ENCODE measurements around the gene OR51B6. TPM values are rescaled to one million over a fixed set of nuclear protein-coding genes. Genes with fewer than 3 reads are reported as not detected.

Gene OR51B6
- total RNA-seq, 1 experiment from 2014 or later, result not detected

GRCh38 chr11:5394091-5394490, 42.8 kb downstream of the OR51B6 start:
- H3K4me3 ChIP-seq (ENCODE audit: low read depth in 2 of 2, low read length in 2 of 2), result no peak overlapping the region
- ChIA-PET CTCF (no interaction called here), POLR2A (no interaction called here)
- H3K9me3 ChIP-seq (ENCODE audit: control insufficient read depth, insufficient read depth, low read depth, low read length), result no peaks in the 10 kb centered on the region
- no TSS peak for BruUV-seq (replicated peaks)
- H3K27me3 ChIP-seq (ENCODE audit: control insufficient read depth, insufficient read depth, low read length), result no peaks in the 10 kb centered on the region
- ATAC-seq (no peak), DNase-seq (ENCODE audit: low read depth, low spot score) (no peak)
- no peaks in the 10 kb centered on the region for H3K4me1 ChIP-seq (ENCODE audit: control insufficient read depth, insufficient read depth, low read length)
- no peak overlapping the region for H3K27ac ChIP-seq (ENCODE audit: low read length)
- intact Hi-C loops (cut with micrococcal nuclease; ENCODE audit: unreplicated experiment) (no loop called here), in situ Hi-C loops (cut with HindIII; ENCODE audit: low pct_unique_long_range_greater_than_20kb, low sequenced_read_pairs) (no loop called here)
- no peaks in the 10 kb centered on the region for H3K36me3 ChIP-seq (ENCODE audit: control insufficient read depth, insufficient read depth, low read length)
- TF ChIP-seq, protein P1, sequence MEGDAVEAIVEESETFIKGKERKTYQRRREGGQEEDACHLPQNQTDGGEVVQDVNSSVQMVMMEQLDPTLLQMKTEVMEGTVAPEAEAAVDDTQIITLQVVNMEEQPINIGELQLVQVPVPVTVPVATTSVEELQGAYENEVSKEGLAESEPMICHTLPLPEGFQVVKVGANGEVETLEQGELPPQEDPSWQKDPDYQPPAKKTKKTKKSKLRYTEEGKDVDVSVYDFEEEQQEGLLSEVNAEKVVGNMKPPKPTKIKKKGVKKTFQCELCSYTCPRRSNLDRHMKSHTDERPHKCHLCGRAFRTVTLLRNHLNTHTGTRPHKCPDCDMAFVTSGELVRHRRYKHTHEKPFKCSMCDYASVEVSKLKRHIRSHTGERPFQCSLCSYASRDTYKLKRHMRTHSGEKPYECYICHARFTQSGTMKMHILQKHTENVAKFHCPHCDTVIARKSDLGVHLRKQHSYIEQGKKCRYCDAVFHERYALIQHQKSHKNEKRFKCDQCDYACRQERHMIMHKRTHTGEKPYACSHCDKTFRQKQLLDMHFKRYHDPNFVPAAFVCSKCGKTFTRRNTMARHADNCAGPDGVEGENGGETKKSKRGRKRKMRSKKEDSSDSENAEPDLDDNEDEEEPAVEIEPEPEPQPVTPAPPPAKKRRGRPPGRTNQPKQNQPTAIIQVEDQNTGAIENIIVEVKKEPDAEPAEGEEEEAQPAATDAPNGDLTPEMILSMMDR (IDR thresholded peaks at IDR 0.05), result no peak
- no peak for TF ChIP-seq POLR2AphosphoS5 (IDR thresholded peaks at IDR 0.05; ENCODE audit: low read depth, low read length)
- TF ChIP-seq TCF7L2 (IDR thresholded peaks at IDR 0.05; ENCODE audit: low read depth, low read length), result no peak
- TF ChIP-seq, protein P2, sequence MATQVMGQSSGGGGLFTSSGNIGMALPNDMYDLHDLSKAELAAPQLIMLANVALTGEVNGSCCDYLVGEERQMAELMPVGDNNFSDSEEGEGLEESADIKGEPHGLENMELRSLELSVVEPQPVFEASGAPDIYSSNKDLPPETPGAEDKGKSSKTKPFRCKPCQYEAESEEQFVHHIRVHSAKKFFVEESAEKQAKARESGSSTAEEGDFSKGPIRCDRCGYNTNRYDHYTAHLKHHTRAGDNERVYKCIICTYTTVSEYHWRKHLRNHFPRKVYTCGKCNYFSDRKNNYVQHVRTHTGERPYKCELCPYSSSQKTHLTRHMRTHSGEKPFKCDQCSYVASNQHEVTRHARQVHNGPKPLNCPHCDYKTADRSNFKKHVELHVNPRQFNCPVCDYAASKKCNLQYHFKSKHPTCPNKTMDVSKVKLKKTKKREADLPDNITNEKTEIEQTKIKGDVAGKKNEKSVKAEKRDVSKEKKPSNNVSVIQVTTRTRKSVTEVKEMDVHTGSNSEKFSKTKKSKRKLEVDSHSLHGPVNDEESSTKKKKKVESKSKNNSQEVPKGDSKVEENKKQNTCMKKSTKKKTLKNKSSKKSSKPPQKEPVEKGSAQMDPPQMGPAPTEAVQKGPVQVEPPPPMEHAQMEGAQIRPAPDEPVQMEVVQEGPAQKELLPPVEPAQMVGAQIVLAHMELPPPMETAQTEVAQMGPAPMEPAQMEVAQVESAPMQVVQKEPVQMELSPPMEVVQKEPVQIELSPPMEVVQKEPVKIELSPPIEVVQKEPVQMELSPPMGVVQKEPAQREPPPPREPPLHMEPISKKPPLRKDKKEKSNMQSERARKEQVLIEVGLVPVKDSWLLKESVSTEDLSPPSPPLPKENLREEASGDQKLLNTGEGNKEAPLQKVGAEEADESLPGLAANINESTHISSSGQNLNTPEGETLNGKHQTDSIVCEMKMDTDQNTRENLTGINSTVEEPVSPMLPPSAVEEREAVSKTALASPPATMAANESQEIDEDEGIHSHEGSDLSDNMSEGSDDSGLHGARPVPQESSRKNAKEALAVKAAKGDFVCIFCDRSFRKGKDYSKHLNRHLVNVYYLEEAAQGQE (IDR thresholded peaks at IDR 0.05; ENCODE audit: insufficient read depth in 1 of 2, low read depth in 2 of 2, low read length in 1 of 2), result no peak
- no peak for TF ChIP-seq SIN3A (IDR thresholded peaks at IDR 0.05; ENCODE audit: borderline replicate concordance, insufficient read depth, low read depth, low read length)

DNA sequence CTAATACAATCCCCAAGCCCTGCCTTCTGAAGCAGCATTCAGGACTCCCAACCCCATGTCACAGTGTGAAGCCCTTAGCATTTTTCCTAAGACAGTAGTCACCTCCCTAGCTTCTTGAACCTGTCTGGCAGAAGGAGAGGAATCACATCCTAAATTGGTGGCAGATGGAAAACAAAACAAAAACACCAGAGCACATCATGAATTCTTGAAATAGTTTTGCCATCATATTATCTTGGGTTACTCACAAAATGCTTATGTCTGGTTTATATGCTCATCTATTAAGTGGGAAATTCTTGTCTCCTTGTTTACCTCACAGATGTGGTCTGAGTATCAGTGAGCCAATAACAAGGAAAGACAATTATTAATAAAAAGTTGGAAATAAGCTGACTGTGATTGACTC, 47.6 kb downstream of the OR51B6 start:
- Histone ChIP-seq H3K27me3 (ENCODE audit: control insufficient read depth, insufficient read depth, low read length) (no peaks in the 10 kb centered on the region), H3K9me3 (ENCODE audit: control insufficient read depth, insufficient read depth, low read depth, low read length) (no peaks in the 10 kb centered on the region), H3K36me3 (ENCODE audit: control insufficient read depth, insufficient read depth, low read length) (no peaks in the 10 kb centered on the region), H3K27ac (ENCODE audit: low read length) (no peak overlapping the region), H3K4me3 (ENCODE audit: low read depth in 2 of 2, low read length in 2 of 2) (no peak overlapping the region), H3K4me1 (ENCODE audit: control insufficient read depth, insufficient read depth, low read length) (no peaks in the 10 kb centered on the region)
- ATAC-seq (no peak), DNase-seq (ENCODE audit: low read depth, low spot score) (no peak)
- BruUV-seq (replicated peaks), result no TSS peak
- TF ChIP-seq SIN3A (IDR thresholded peaks at IDR 0.05; ENCODE audit: borderline replicate concordance, insufficient read depth, low read depth, low read length) (no peak), TCF7L2 (IDR thresholded peaks at IDR 0.05; ENCODE audit: low read depth, low read length) (no peak), POLR2AphosphoS5 (IDR thresholded peaks at IDR 0.05; ENCODE audit: low read depth, low read length) (no peak)
- TF ChIP-seq, protein P1 (IDR thresholded peaks at IDR 0.05), result no peak
- TF ChIP-seq, protein P2 (IDR thresholded peaks at IDR 0.05; ENCODE audit: insufficient read depth in 1 of 2, low read depth in 2 of 2, low read length in 1 of 2), result no peak
- intact Hi-C loops (cut with micrococcal nuclease; ENCODE audit: unreplicated experiment) (no loop called here), in situ Hi-C loops (cut with HindIII; ENCODE audit: low pct_unique_long_range_greater_than_20kb, low sequenced_read_pairs) (no loop called here)
- ChIA-PET POLR2A (no interaction called here), CTCF (no interaction called here)

Other genes with a start within 250 kb of the OR51B6 start
- gene OR52A5, start 213.2 kb upstream of the OR51B6 start, total RNA-seq (2021; ENCODE audit: unreplicated experiment), result not detected
- not detected for gene OR52A1, start 196.8 kb upstream of the OR51B6 start, total RNA-seq (2021; ENCODE audit: unreplicated experiment)
- gene OR51V1, start 150.8 kb upstream of the OR51B6 start, total RNA-seq (2021; ENCODE audit: unreplicated experiment), result not detected
- 0.72 TPM for gene HBB, start 124.4 kb upstream of the OR51B6 start, total RNA-seq (2021; ENCODE audit: unreplicated experiment)
- not detected for gene HBD, start 117.0 kb upstream of the OR51B6 start, total RNA-seq (2021; ENCODE audit: unreplicated experiment)
- 2.3 TPM for gene HBG1, start 101.7 kb upstream of the OR51B6 start, total RNA-seq (2021; ENCODE audit: unreplicated experiment)
- gene HBG2, start 96.7 kb upstream of the OR51B6 start, total RNA-seq (2021; ENCODE audit: unreplicated experiment), result 6.5 TPM
- 3.2 TPM for gene HBE1, start 81.6 kb upstream of the OR51B6 start, total RNA-seq (2021; ENCODE audit: unreplicated experiment)
- gene OR51B4, start 49.6 kb upstream of the OR51B6 start, total RNA-seq (2021; ENCODE audit: unreplicated experiment), result not detected
- not detected for gene OR51B2, start 27.2 kb upstream of the OR51B6 start, total RNA-seq (2021; ENCODE audit: unreplicated experiment)
- not detected for gene OR51B5, start 8.0 kb upstream of the OR51B6 start, total RNA-seq (2021; ENCODE audit: unreplicated experiment)
- gene OR51M1, start 32.3 kb downstream of the OR51B6 start, total RNA-seq (2021; ENCODE audit: unreplicated experiment), result not detected
- not detected for gene OR51Q1, start 70.6 kb downstream of the OR51B6 start, total RNA-seq (2021; ENCODE audit: unreplicated experiment)
- gene OR51I1, start 90.0 kb downstream of the OR51B6 start, total RNA-seq (2021; ENCODE audit: unreplicated experiment), result not detected
- gene OR51I2, start 97.8 kb downstream of the OR51B6 start, total RNA-seq (2021; ENCODE audit: unreplicated experiment), result not detected
- not detected for gene OR52D1, start 137.2 kb downstream of the OR51B6 start, total RNA-seq (2021; ENCODE audit: unreplicated experiment)
- not detected for gene UBQLN3, start 158.4 kb downstream of the OR51B6 start, total RNA-seq (2021; ENCODE audit: unreplicated experiment)
- gene UBQLNL, start 165.2 kb downstream of the OR51B6 start, total RNA-seq (2021; ENCODE audit: unreplicated experiment), result 0.72 TPM
- 0.15 TPM for gene OR52H1, start 197.0 kb downstream of the OR51B6 start, total RNA-seq (2021; ENCODE audit: unreplicated experiment)
- gene OR52B6, start 229.4 kb downstream of the OR51B6 start, total RNA-seq (2021; ENCODE audit: unreplicated experiment), result not detected
- 53.8 TPM for gene TRIM6, start 245.1 kb downstream of the OR51B6 start, total RNA-seq (2021; ENCODE audit: unreplicated experiment)